ENCODE measurements around the gene CDH4.

GRCh38 chr20:61233590-61233989, 18.5 kb upstream of the CDH4 start:
- TF ChIP-seq POLR2A (IDR thresholded peaks at IDR 0.05) (no peak), CTCF (IDR thresholded peaks at IDR 0.05 in 8 of 11, conservative IDR thresholded peaks at IDR 0.05 in 3 of 11) (no peak), POLR2AphosphoS5 (IDR thresholded peaks at IDR 0.05) (no peak)
